SK-N-SH (cell line): ENCODE results near the gene P2RY6. TPM values are rescaled to one million over a fixed set of nuclear protein-coding genes. Genes with fewer than 3 reads are reported as not detected.

Source experiments
- CTCF ChIA-PET: fragments of 300-600, 350-600 bp; formaldehyde crosslinking; extraction: SDS; loops from one replicate; lab custom pipeline; 2021; lab: Yijun Ruan, JAX
- POLR2A ChIA-PET: fragments of 350-600 bp; sonication (Branson Sonifier 250); formaldehyde crosslinking; extraction: SDS; loops from one replicate; lab custom pipeline; 2020; ENCODE audit warnings: antibody characterized with exemption, inconsistent platforms; lab: Yijun Ruan, JAX
- DNase-seq: peaks from one replicate; pipeline ENCODE4 v3.0.0; 2012
- H2AFZ ChIP-seq: fragments of 200-600 bp; sonication (generic); 2 replicates; pipeline ENCODE4 v1.8.1; 2016; ENCODE audit warnings: antibody characterized with exemption, mild to moderate bottlenecking, low read depth
- H3F3A ChIP-seq: fragments of 200-600 bp; sonication (generic); replicated peaks from 2 replicates; pipeline ENCODE3; 2016; ENCODE audit warnings: antibody characterized with exemption, mild to moderate bottlenecking; ENCODE audit not compliant: insufficient read depth
- H3K27ac ChIP-seq, 2 experiments: fragments of 200-500 bp in 1 of 2; fragments of 200-600 bp in 1 of 2; sonication (Bioruptor generic) in 1 of 2; sonication (generic), shearing (Covaris generic) in 1 of 2; 2 replicates each; pipeline versions ENCODE4 v1.5.1 to v1.6.1; 2014 to 2016; ENCODE audit warnings: low read depth in 2 of 2, inconsistent platforms in 1 of 2, low read length in 1 of 2, mild to moderate bottlenecking in 1 of 2, mixed read lengths in 1 of 2
- H3K27me3 ChIP-seq: fragments of 200-600 bp; sonication (generic), shearing (Covaris generic); 2 replicates; pipeline ENCODE4 v1.6.1; 2016; ENCODE audit warnings: mixed run types; ENCODE audit not compliant: insufficient read depth
- H3K36me3 ChIP-seq, 2 experiments: fragments of 200-500 bp in 1 of 2; fragments of 200-600 bp in 1 of 2; sonication (Bioruptor generic) in 1 of 2; sonication (generic) in 1 of 2; replicated peaks in 1 of 2; 2 replicates each; pipeline versions ENCODE3 to v1.5.1; 2014 to 2016; ENCODE audit warnings: low read length in 1 of 2, mild to moderate bottlenecking in 1 of 2; ENCODE audit not compliant: insufficient read depth in 2 of 2, control insufficient read depth in 1 of 2
- H3K4me1 ChIP-seq, 2 experiments: fragments of 200-500 bp in 1 of 2; fragments of 200-600 bp in 1 of 2; sonication (Bioruptor generic) in 1 of 2; sonication (generic), shearing (Covaris generic) in 1 of 2; 2 replicates each; pipeline versions ENCODE4 v1.5.1 to v1.6.1; 2014 to 2016; ENCODE audit warnings: low read depth in 1 of 2, low read length in 1 of 2, mixed run types in 1 of 2; ENCODE audit not compliant: insufficient read depth in 2 of 2, control insufficient read depth in 1 of 2
- H3K4me2 ChIP-seq: fragments of 200-600 bp; sonication (generic), shearing (Covaris generic); 2 replicates; pipeline ENCODE4 v1.6.1; 2017; ENCODE audit warnings: mixed run types
- H3K4me3 ChIP-seq, 2 experiments: fragments of 200-500 bp in 1 of 2; fragments of 200-600 bp in 1 of 2; sonication (Bioruptor generic) in 1 of 2; sonication (generic), shearing (Covaris generic) in 1 of 2; 2 replicates each; pipeline versions ENCODE4 v1.5.1 to v1.8.1; 2014 to 2016; ENCODE audit warnings: low read depth in 2 of 2, inconsistent platforms in 1 of 2, low read length in 1 of 2, mild to moderate bottlenecking in 1 of 2, mixed read lengths in 1 of 2, moderate library complexity in 1 of 2
- H3K79me2 ChIP-seq: fragments of 200-600 bp; sonication (generic); 2 replicates; pipeline ENCODE4 v1.8.1; 2017; ENCODE audit warnings: mild to moderate bottlenecking; ENCODE audit not compliant: insufficient read depth
- H3K9ac ChIP-seq: fragments of 200-600 bp; sonication (generic); 2 replicates; pipeline ENCODE4 v1.6.1; 2017; ENCODE audit warnings: mixed run types
- H3K9me2 ChIP-seq: fragments of 200-600 bp; sonication (generic); 2 replicates; pipeline ENCODE4 v1.6.1; 2017; ENCODE audit warnings: mixed run types
- H3K9me3 ChIP-seq: fragments of 200-600 bp; sonication (generic); 2 replicates; pipeline ENCODE4 v1.6.1; 2017; ENCODE audit warnings: mixed run types, mild to moderate bottlenecking, moderate library complexity
- H4K20me1 ChIP-seq: fragments of 200-600 bp; sonication (generic); 2 replicates; pipeline ENCODE4 v1.6.1; 2017; ENCODE audit warnings: mild to moderate bottlenecking, mixed run types; ENCODE audit not compliant: insufficient read depth
- EP300 ChIP-seq, 2 experiments: IDR thresholded peaks; 2 replicates each; pipeline versions ENCODE4 v1.4.0 to v1.6.1; 2012; ENCODE audit warnings: borderline replicate concordance in 1 of 2, low read depth in 1 of 2, low read length in 1 of 2
- FOXJ3 ChIP-seq: sonication (generic); formaldehyde crosslinking; IDR thresholded peaks from 2 replicates; pipeline ENCODE4 v1.5.1; 2020; ENCODE audit warnings: mild to moderate bottlenecking, missing genetic modification reagents
- GABPA ChIP-seq: IDR thresholded peaks from 2 replicates; pipeline ENCODE4 v1.4.0; 2012; ENCODE audit warnings: low read depth, mild to moderate bottlenecking
- GATA2 ChIP-seq: sonication (generic); formaldehyde crosslinking; IDR thresholded peaks from 2 replicates; pipeline ENCODE4 v1.5.0; 2020; ENCODE audit warnings: mild to moderate bottlenecking, missing genetic modification reagents
- IRF3 ChIP-seq: fragments of 150-350 bp; IDR thresholded peaks from 2 replicates; pipeline ENCODE4 v1.6.1; 2016; ENCODE audit warnings: mild to moderate bottlenecking, low read depth, low read length
- JUND ChIP-seq: IDR thresholded peaks from 2 replicates; pipeline ENCODE4 v1.4.0; 2012
- MAX ChIP-seq: IDR thresholded peaks from 2 replicates; pipeline ENCODE4 v1.4.0; 2012; ENCODE audit warnings: low read depth
- NRF1 ChIP-seq: IDR thresholded peaks from 2 replicates; pipeline ENCODE4 v1.6.1; 2012; ENCODE audit warnings: low read depth, mild to moderate bottlenecking, low read length
- PBX3 ChIP-seq: IDR thresholded peaks from 2 replicates; pipeline ENCODE4; 2012
- POLR2AphosphoS5 ChIP-seq: IDR thresholded peaks from 2 replicates; pipeline ENCODE4 v1.6.1; 2012; ENCODE audit warnings: low read depth, low read length
- REST ChIP-seq: IDR thresholded peaks from 2 replicates; pipeline ENCODE4 v1.6.1; 2012; ENCODE audit warnings: mild to moderate bottlenecking, low read depth, low read length, moderate library complexity
- RFX5 ChIP-seq: IDR thresholded peaks from 2 replicates; pipeline ENCODE4 v1.6.1; 2012; ENCODE audit warnings: mild to moderate bottlenecking, improper control_type of control experiment, low read length
- TCF12 ChIP-seq: IDR thresholded peaks from 2 replicates; pipeline ENCODE4 v1.4.0; 2012
- WGBS: methylation state at CpG from one replicate; pipeline ENCODE4 v1.1.6; 2017; ENCODE audit warnings: low lambda C conversion rate; 5-methylcytosine and 5-hydroxymethylcytosine counted together
- polyA plus RNA-seq, 3 experiments: library from polyadenylated mRNA; depleted of rRNA; stranded (reverse); fragments of >200 nt; gene quantifications; 2 replicates each; pipeline ENCODE4 v1.2.3, GENCODE V29; 2012

The P2RY6 gene
- polyA plus RNA-seq, 1 of the 3 experiments (the other 2 are of a cell fraction) = 0.15 TPM

GRCh38 chr11:73260127-73260457 lies 12.0 kb upstream of the P2RY6 start:
- no peak for DNase-seq
- ChIA-PET CTCF (interaction anchor here (1.0 to 3.1 kb wide), 4 partner anchors 9 to 91 kb away, joined by 3 to 18 read pairs (median 4); no protein-coding TSS in a partner anchor), POLR2A (interaction anchor here (0.5 kb wide), 1 partner anchor 16 kb away, joined by 4 read pairs; no protein-coding TSS in a partner anchor)
- Histone ChIP-seq H3K4me1 (peaks cover 12 to 18% of the 10 kb centered on the region in 2 experiments; a peak in 3 of 4 replicates), H3K4me3 (no peak overlapping the region), H3K27ac (no peak overlapping the region), H3K4me2 (no peak overlapping the region), H3F3A (peaks cover 20% of the 10 kb centered on the region), H3K36me3 (no peaks in the 10 kb centered on the region), H3K27me3 (no peaks in the 10 kb centered on the region), H2AFZ (no peak overlapping the region), H3K9ac (no peak overlapping the region), H3K9me3 (no peaks in the 10 kb centered on the region), H3K9me2 (no peaks in the 10 kb centered on the region), H3K79me2 (no peaks in the 10 kb centered on the region), H4K20me1 (no peaks in the 10 kb centered on the region)
- no peak for TF ChIP-seq RFX5
- no peak for TF ChIP-seq MAX
- TF ChIP-seq POLR2AphosphoS5 = no peak
- no peak for TF ChIP-seq PBX3

GRCh38 chr11:73262851-73263495 lies 9.2 kb upstream of the P2RY6 start:
- DNase-seq = no peak
- Histone ChIP-seq H2AFZ (no peak overlapping the region), H3K27ac (no peak overlapping the region), H4K20me1 (no peaks in the 10 kb centered on the region), H3K4me3 (no peak overlapping the region), H3K4me1 (peaks cover 7 to 8% of the 10 kb centered on the region in 2 experiments; a peak in 3 of 4 replicates), H3K36me3 (no peaks in the 10 kb centered on the region), H3F3A (peaks cover 10% of the 10 kb centered on the region), H3K79me2 (no peaks in the 10 kb centered on the region), H3K9me2 (no peaks in the 10 kb centered on the region), H3K4me2 (no peak overlapping the region), H3K9me3 (no peaks in the 10 kb centered on the region), H3K9ac (no peak overlapping the region), H3K27me3 (no peaks in the 10 kb centered on the region)
- ChIA-PET POLR2A (interaction anchor here (0.8 kb wide), 1 partner anchor 9 kb away, joined by 3 read pairs; the partner anchor contains the start of gene P2RY6), CTCF (interaction anchor here (1.0 to 15.0 kb wide), 5 partner anchors 14 to 579 kb away, joined by 3 to 133 read pairs (median 5); no protein-coding TSS in a partner anchor)
- TF ChIP-seq GATA2 (CRISPR knock-in tag) (no peak), FOXJ3 (CRISPR knock-in tag) (no peak), IRF3 (no peak)
- 63% methylated on average over 5 of the region's 5 CpGs for WGBS

- DNase-seq = no peak
- CTCF ChIA-PET = interaction anchor here (12.4 to 15.0 kb wide), 2 partner anchors 22 kb away, joined by 133 to 179 read pairs; no protein-coding TSS in a partner anchor
- Histone ChIP-seq H3K9me2 (no peaks in the 10 kb centered on the region), H4K20me1 (no peaks in the 10 kb centered on the region), H3K4me2 (no peak overlapping the region), H3K79me2 (no peaks in the 10 kb centered on the region), H3K27me3 (no peaks in the 10 kb centered on the region), H3K4me1 (peaks cover under 1 to 1% of the 10 kb centered on the region in 2 experiments; a peak in 3 of 4 replicates), H3K4me3 (no peak overlapping the region), H3K9ac (no peak overlapping the region), H2AFZ (no peak overlapping the region), H3F3A (peaks cover 4% of the 10 kb centered on the region), H3K27ac (no peak overlapping the region), H3K36me3 (no peaks in the 10 kb centered on the region), H3K9me3 (no peaks in the 10 kb centered on the region)
- POLR2A ChIA-PET = no interaction called here
- 80% methylated on average over 2 of the region's 2 CpGs for WGBS
- TF ChIP-seq JUND (no peak), NRF1 (no peak), TCF12 (no peak), REST (no peak), GABPA (no peak), FOXJ3 (CRISPR knock-in tag) (no peak), EP300 (IDR thresholded peaks at IDR 0.05; ENCODE audit: borderline replicate concordance in 1 of 2, low read depth in 1 of 2, low read length in 1 of 2) (no peak)
These were observed 8.5 kb upstream of the P2RY6 start for GRCh38 chr11:73263640-73264039.
